ENCODE data around the gene NOP9.

NOP9 gene

GRCh38 chr14:24299255-24300191 lies at the start of gene NOP9, which contains the start of gene DHRS1:
Gene NOP9, plus strand, starts transcription at chr14:24299850. Its CDS starts 105 bp downstream, at chr14:24299955.
Gene DHRS1, minus strand, starts transcription at chr14:24299780. Its CDS starts 674 bp downstream, at chr14:24299106.
- DNase-seq = peak; percentile 77 to 80

- DNase-seq = no peak
Observed at GRCh38 chr14:24250354-24250753, 49.3 kb upstream of the NOP9 start.

GRCh38 chr14:24251880-24252288 lies 47.8 kb upstream of the NOP9 start:
- DNase-seq = no peak

GRCh38 chr14:24252289-24253124 lies 47.1 kb upstream of the NOP9 start:
- no peak for DNase-seq

GRCh38 chr14:24253936-24254335 lies 45.7 kb upstream of the NOP9 start:
- no peak for DNase-seq

- no peak for DNase-seq
Observed at GRCh38 chr14:24254630-24255392, 44.8 kb upstream of the NOP9 start.

- no peak for DNase-seq
Observed at GRCh38 chr14:24255438-24255837, 44.2 kb upstream of the NOP9 start.

- DNase-seq = no peak
Observed at GRCh38 chr14:24255931-24256711, 43.5 kb upstream of the NOP9 start.

- no peak for DNase-seq
Observed at GRCh38 chr14:24256960-24257359, 42.7 kb upstream of the NOP9 start.

GRCh38 chr14:24258119-24258518 lies 41.5 kb upstream of the NOP9 start:
- DNase-seq = no peak

GRCh38 chr14:24258548-24259265 lies 40.9 kb upstream of the NOP9 start:
- DNase-seq = no peak

- no peak for DNase-seq
Observed at GRCh38 chr14:24259282-24260025, 40.2 kb upstream of the NOP9 start.

GRCh38 chr14:24260026-24260779 lies 39.4 kb upstream of the NOP9 start:
- DNase-seq = no peak

- no peak for DNase-seq
Observed at GRCh38 chr14:24260780-24261157, 38.9 kb upstream of the NOP9 start.

- no peak for DNase-seq
Observed at GRCh38 chr14:24261256-24261968, 38.2 kb upstream of the NOP9 start.

GRCh38 chr14:24261969-24262327 lies 37.7 kb upstream of the NOP9 start:
- DNase-seq = no peak

GRCh38 chr14:24262821-24263733 lies 36.6 kb upstream of the NOP9 start, which contains the start of gene TGM1:
Gene TGM1, minus strand, starts transcription at chr14:24263177. Its CDS starts 825 bp downstream, at chr14:24262352.
- no peak for DNase-seq

- no peak for DNase-seq
Observed at GRCh38 chr14:24263848-24264247, 35.8 kb upstream of the NOP9 start.

Measured in SHP77 (cell line).